GM19099 (cell line): ENCODE results near the gene SOX10.

Experiments used
- POLR2A ChIP-seq: IDR thresholded peaks from 3 replicates; pipeline ENCODE4 v1.6.1; 2011; ENCODE audit warnings: low read depth; ENCODE audit not compliant: insufficient read length; ENCODE audit errors: extremely low read depth

The SOX10 gene

GRCh38 chr22:38018938-38019827 is 34.8 kb upstream of the SOX10 start:
- no peak for TF ChIP-seq POLR2A

DNA sequence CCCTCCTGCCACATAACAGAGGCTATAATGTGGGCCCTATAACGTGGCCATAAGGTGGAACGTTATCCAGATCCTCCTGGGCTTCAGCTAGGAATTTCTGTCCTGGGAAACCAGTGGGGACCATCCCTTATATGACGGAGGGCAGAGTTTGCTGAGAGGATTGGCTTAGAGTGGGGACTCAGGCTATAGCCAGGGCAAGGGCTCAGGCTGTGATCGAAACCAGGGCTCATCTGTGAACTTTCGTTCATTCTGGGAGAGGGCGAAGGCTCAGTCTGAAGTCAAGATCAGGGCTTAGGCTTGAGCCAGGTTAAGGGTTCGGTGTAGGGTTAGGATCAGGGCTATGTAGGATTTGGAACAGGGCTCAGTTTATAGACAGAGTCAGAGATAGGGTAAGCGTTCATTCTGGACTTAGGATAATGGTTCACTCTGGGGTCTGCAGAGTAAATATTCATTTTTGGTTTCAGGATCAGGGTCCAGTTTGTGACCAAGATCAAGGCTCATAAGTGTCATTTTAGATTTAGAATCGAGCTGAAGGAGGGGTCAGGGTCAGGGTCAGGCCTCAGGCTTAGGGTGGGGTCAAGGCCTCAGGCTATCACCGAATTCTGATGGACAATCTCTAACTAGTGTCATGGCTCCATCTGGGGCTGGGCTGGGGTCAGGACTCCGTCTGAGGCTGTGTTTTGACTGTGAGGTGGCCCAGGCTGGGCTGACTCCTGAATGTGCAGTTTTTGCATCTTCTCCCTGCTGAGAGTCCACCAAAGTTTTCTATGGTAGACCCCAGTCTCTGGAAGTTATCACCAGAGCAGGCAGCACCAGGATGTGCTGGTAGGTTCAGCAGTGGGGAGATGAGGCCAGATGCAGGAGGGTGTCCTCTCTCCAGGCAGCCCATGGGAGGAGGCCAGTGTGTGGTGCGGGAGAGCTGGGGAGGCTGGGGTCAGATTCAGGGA is 33.9 kb upstream of the SOX10 start:
- no peak for TF ChIP-seq POLR2A

DNA sequence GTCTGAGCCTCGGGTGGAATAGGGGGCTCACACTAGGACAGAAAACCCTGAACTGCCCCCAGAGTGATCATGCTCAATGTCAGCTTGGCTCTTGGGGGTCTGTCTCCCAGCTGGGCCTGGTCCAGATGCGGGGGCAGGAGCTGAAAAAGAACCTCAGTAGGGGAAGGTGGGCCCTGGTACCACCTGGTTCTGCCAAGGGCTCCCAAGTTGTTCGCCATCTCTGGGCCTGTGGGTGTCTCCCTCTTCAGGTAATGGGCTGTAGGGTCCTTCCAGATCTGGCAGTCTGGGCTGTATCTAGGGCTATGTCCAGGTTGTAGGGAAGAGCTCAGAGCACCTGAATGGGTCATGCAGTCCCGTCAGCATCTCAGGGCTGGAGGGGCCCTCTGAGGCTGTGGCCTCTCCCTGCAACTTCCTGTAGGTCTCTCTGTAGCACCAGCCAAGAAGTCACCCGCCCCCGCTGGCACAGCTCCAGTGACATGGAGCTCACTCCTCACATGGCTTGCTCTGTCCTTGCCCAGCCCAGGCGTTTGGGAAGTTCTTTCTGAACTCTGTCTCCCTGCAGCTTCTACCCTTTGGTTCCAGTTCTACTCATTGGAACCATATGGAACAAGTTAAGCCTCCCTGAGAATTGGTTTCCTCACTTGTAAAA is 33.0 kb upstream of the SOX10 start:
- no peak for TF ChIP-seq POLR2A

DNA sequence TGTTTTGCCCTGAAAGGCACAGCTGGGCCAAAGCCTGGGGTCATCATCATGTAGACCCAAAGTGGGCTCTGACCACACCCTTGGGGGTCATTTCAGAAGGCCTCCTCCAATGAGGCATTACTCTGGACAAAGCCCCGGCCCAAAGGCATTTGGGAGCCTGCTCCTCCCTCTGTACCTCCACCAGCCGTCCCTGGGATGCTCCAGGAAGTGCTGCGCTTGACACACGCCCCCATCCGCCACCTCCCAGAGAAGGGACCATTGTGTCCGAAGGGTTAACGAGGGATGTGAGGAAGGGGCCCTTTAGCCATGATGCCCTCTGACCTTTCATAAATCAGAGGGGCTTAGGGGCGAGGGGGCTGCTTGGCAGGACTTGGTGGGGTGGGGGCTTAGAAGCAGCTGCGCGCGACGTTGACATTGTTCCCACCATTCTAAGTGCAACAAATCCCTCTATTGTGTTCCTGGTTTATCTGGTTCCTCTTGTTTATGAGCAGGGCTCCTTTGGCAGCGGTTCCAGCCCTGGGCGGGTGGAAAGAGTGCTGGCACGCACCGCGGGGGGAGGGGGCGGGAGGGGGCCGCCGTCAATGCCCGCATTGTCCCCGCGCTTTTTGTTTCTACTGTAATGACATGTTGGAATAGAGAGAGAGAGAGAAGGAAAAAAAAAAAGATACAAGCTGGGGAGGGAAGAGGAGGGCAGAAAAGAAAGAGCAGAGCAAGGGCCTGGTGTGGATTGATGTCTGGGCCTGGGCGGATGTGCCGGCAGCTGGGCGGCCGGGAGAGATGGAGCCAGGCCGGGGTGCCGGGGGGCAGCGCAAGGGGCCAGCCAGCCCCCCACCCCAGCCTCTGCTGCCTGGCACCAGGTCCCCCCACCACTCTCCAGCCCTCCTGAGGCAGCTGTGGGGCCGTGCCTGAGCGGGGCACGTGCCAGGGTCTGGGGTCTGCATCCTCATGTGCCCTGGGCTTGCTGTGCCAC is 32.1 kb upstream of the SOX10 start:
- TF ChIP-seq POLR2A = no peak

- no peak for TF ChIP-seq POLR2A
Observed at GRCh38 chr22:38014083-38014482, 29.7 kb upstream of the SOX10 start.

- no peak for TF ChIP-seq POLR2A
Observed at GRCh38 chr22:38012604-38013072, 28.3 kb upstream of the SOX10 start.

DNA sequence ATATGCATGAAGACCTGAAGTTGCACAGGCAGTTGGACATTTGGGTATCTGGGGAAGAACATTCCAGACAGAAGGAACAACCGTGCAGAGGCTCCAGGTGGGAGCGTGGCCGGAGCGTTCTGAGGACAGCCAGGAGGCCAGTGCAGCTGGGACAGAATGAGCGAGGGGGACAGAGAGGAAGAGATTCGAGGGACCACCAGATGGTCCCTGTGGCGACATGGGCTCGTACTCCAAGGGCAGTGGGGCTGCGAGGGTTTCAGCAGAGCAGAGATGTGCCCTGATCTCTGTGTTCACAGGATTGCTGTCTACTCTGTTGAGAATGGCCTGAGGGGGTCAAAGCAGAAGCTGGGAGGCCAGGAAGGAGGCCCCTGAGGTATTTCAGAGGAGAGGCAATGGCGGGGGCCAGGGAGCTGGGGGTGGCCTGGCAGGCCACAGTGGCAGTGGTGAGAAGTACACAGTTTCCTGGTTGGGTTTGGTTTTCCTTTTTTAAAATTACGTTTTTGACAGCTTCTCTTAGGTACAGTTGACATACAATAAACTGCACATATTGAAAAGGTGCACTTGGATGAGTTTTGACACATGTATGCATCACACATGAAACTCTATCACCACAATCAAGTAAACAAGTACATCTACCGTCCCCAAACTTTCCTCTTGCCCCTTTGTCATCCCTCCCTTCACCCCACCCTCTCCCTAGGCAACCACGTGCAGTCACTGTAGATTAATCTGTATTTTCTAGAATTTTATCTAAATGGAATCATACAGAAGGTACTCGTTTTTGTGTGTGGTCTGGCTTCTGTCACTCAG is 24.8 kb upstream of the SOX10 start:
- TF ChIP-seq POLR2A = no peak

DNA sequence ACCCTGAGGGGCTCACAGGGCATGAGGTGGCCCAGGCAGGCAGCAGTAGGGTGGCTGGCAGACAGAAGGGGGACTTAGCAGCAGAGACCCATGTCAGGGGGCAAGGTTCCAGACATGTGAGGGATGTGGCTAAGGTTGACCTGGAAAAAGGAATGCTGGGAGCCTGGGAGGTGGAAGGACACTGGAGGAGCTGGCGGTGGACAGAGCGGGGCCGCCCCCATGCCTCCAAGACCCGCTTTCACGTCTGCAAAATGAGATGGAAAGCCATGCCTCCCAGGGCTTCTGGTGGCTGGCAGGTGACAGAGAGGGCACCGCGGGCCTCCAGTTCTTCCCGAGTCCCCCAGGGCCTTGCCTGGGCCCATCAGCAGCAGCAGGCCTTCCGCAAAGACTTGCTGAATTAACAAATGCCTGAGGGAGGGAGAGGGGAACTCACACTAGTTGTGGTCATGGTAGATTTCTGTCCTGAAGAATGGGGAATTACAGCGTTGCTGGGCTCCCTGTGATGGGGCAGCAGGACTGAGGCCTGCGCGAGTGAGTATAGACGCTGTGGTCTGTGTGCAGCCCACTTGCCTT is 23.1 kb upstream of the SOX10 start:
- TF ChIP-seq POLR2A = no peak

- TF ChIP-seq POLR2A = no peak
Observed at GRCh38 chr22:38006906-38007305, 22.6 kb upstream of the SOX10 start.

- TF ChIP-seq POLR2A = no peak
Observed at GRCh38 chr22:38005943-38006342, 21.6 kb upstream of the SOX10 start.

GRCh38 chr22:37999640-38000272 is 15.4 kb upstream of the SOX10 start:
- TF ChIP-seq POLR2A = no peak

DNA sequence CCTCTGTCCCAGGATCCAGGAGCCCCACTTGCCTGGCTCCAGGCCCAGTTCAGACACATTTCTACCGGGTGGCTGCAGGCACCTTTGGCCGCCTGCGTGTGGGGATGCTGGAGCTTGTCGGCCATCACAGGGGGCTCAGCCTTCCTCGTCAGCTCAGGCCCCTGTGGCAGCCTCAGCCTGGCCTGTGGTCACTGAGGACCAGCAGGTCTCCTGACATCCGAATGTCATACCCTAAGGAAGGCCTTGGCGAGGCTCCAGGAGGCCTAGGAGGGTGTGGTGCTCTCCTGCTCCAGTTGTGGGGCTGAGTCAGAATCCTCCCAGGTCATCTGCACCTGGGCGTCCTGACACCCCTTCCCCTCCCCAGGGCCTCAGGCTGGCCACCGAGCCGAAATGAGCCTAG is 14.9 kb upstream of the SOX10 start:
- no peak for TF ChIP-seq POLR2A
